ENCODE results near the gene CALU.

CALU gene

GRCh38 chr7:128725531-128725930 is 13.6 kb upstream of the CALU start:
- DNase-seq, result no peak

- DNase-seq, result no peak
Measured at GRCh38 chr7:128726059-128726736, 13.0 kb upstream of the CALU start.

GRCh38 chr7:128726737-128727072 is 12.5 kb upstream of the CALU start:
- DNase-seq, result no peak

- DNase-seq, result no peak
Measured at GRCh38 chr7:128727239-128727638, 11.9 kb upstream of the CALU start.

GRCh38 chr7:128728598-128728997 is 10.6 kb upstream of the CALU start:
- DNase-seq, result no peak

- DNase-seq, result no peak
Measured at GRCh38 chr7:128729494-128729893, 9.7 kb upstream of the CALU start.

GRCh38 chr7:128731184-128731583 is 8.0 kb upstream of the CALU start:
- no peak for DNase-seq

GRCh38 chr7:128732521-128733277 is 6.5 kb upstream of the CALU start:
- DNase-seq, result no peak

GRCh38 chr7:128733278-128733645 is 5.9 kb upstream of the CALU start:
- no peak for DNase-seq

- no peak for DNase-seq
Measured at GRCh38 chr7:128734890-128735289, 4.3 kb upstream of the CALU start.

- no peak for DNase-seq
Measured at GRCh38 chr7:128735436-128735835, 3.7 kb upstream of the CALU start.

- DNase-seq, result no peak
Measured at GRCh38 chr7:128737441-128737840, 1.7 kb upstream of the CALU start.

GRCh38 chr7:128737867-128738385 is 1.2 kb upstream of the CALU start:
- DNase-seq, result no peak

- no peak for DNase-seq
Measured at GRCh38 chr7:128738570-128739047, 550 bp upstream of the CALU start.

GRCh38 chr7:128739990-128740682 is 977 bp downstream of the CALU start:
- DNase-seq, result no peak

GRCh38 chr7:128740996-128741395 is 1.8 kb downstream of the CALU start:
- no peak for DNase-seq

- no peak for DNase-seq
Measured at GRCh38 chr7:128741491-128741890, 2.3 kb downstream of the CALU start.

- DNase-seq, result no peak
Measured at GRCh38 chr7:128742206-128742605, 3.0 kb downstream of the CALU start.

- no peak for DNase-seq
Measured at GRCh38 chr7:128743112-128743772, 4.1 kb downstream of the CALU start.

- no peak for DNase-seq
Measured at GRCh38 chr7:128744366-128744905, 5.3 kb downstream of the CALU start.

- no peak for DNase-seq
Measured at GRCh38 chr7:128745706-128746105, 6.5 kb downstream of the CALU start.

- DNase-seq, result no peak
Measured at GRCh38 chr7:128747327-128748079, 8.3 kb downstream of the CALU start.

All from activated CD4-positive, alpha-beta T cell treated with anti-CD3 and anti-CD28 coated beads, Interleukin-2, amount 50 U/mL, for 48 hours (primary cell).